AG04449 (cell line): Measurements from ENCODE around the gene CFAP46.

ENCODE experiments used
- CTCF ChIA-PET: fragments of 350-600 bp; formaldehyde crosslinking; extraction: SDS; loops from one replicate; lab custom pipeline; 2021; ENCODE audit warnings: antibody characterized with exemption; lab: Yijun Ruan, JAX
- POLR2A ChIA-PET: fragments of 400-600, 350-600 bp; formaldehyde crosslinking; extraction: SDS; loops from one replicate; lab custom pipeline; 2020; ENCODE audit warnings: antibody characterized with exemption, inconsistent platforms; lab: Yijun Ruan, JAX
- DNase-seq: peaks from one replicate; pipeline ENCODE4 v3.0.0-alpha.2; 2010; ENCODE audit warnings: low read depth, low spot score
- H3K4me3 ChIP-seq: 2 replicates; pipeline ENCODE4 v1.5.1; 2011; ENCODE audit warnings: low read depth, mild to moderate bottlenecking, control low read depth, low read length
- TF ChIP-seq, protein P1 (sequence below): IDR thresholded peaks from one replicate; pipeline ENCODE4 v1.5.1; 2011; ENCODE audit warnings: mild to moderate bottlenecking, moderate library complexity, low read length, control low read depth, inconsistent platforms; ENCODE audit not compliant: insufficient read depth; ENCODE audit errors: missing control alignments

Gene CFAP46

DNA sequence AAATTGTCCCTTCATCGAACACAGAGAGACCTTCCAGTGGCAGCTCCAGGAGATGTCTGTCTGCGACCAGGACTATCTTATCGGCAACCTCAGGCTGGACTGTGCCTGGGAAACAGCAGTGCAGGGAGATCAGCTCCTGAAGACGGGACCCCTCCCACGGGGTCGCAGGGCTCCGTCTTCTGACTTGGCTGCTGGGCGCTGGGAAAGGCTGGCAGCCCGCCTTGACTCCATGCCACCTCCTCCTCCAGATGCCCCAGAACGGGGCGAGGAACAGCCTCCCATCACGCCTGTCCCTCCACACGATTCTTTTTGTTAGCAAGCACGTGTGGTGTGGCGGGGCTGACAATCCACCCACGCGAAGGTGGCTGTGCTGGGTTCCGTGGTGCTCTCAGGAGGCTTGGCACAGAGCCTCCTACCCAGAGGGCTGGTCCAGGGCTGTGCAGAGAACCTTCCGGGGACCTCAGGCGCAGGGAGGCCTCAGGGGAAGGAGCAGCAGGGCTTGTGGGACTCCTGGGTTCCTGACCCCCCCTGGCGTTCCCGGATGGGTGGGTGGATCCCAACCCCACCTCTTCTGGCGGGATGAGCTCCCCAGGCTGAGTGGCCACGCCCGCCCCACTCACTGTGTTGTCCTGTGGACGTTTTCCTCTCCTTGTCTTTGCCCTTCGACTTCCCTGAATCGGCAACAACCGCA is 108.8 kb downstream of the CFAP46 start:
- ChIA-PET CTCF (no interaction called here), POLR2A (no interaction called here)
- no peak for DNase-seq
- no peak overlapping the region for H3K4me3 ChIP-seq
- TF ChIP-seq, protein P1, sequence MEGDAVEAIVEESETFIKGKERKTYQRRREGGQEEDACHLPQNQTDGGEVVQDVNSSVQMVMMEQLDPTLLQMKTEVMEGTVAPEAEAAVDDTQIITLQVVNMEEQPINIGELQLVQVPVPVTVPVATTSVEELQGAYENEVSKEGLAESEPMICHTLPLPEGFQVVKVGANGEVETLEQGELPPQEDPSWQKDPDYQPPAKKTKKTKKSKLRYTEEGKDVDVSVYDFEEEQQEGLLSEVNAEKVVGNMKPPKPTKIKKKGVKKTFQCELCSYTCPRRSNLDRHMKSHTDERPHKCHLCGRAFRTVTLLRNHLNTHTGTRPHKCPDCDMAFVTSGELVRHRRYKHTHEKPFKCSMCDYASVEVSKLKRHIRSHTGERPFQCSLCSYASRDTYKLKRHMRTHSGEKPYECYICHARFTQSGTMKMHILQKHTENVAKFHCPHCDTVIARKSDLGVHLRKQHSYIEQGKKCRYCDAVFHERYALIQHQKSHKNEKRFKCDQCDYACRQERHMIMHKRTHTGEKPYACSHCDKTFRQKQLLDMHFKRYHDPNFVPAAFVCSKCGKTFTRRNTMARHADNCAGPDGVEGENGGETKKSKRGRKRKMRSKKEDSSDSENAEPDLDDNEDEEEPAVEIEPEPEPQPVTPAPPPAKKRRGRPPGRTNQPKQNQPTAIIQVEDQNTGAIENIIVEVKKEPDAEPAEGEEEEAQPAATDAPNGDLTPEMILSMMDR, result no peak

DNA sequence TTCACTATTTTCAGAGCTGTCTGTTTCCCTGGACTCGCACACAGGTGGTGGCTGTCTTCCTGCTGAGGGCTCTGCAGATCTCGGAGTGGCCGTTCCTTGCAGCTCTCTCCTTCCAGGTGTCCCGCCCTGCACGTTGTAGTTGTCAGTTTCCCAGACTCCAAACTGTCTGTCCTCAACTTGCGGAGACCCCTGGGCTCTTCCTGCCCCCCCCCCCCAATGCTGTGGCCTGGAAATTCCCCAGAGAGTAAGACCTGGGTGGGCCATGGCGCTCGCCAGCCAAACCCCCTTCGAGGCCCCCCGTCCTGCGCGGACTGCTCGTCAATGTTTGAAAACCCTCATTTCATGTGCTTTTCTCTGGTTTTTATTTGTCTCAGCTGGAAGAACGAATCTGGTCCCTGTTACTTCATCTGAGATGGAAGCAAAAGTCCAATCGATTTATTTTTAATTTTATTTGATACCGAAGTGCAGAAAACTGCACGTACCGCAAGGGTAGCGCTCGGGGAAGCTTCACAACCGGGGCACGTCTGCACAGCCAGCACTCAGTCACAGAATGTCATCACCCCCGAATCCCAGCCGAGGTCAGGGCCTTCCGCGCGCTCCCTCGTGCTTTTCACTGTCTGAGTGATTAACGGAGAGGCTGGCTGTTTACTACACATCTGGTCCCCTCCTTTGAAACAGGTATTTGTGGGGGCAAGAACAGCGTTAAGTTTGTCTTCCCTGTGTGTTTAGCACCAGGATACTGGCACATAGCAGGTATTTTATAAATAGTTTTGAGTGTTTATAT is 110.0 kb downstream of the CFAP46 start:
- DNase-seq, result no peak
- POLR2A ChIA-PET, result no interaction called here
- H3K4me3 ChIP-seq, result no peak overlapping the region
- CTCF ChIA-PET, result interaction anchor here (0.6 to 1.4 kb wide), 3 partner anchors 12 to 178 kb away, joined by 3 to 8 read pairs (median 3); no protein-coding TSS in a partner anchor
- TF ChIP-seq, protein P1, result no peak

DNA sequence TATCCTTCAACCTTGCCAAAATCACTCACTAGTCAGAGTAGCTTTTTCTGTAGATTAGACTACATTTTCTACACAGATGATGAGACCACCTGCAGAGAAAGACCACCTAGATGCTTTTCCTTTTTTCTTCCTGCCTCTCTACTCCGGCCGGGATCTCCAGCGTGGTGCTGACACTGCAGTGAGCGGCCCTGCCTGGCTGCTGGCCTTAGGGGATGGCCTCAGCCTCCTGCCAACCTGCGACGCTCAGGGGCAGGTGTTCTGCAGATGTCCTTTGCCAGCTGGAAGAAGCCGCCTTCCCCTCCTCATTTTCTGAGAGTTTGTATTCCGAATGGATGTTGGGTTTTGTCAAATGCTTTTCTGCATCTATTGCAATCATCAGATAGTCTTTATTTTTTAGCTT is 113.0 kb downstream of the CFAP46 start:
- no peak overlapping the region for H3K4me3 ChIP-seq
- CTCF ChIA-PET, result interaction anchor here (0.6 kb wide), 1 partner anchor 28 kb away, joined by 3 read pairs; no protein-coding TSS in a partner anchor
- TF ChIP-seq, protein P1, result no peak
- DNase-seq, result no peak
- POLR2A ChIA-PET, result no interaction called here

DNA sequence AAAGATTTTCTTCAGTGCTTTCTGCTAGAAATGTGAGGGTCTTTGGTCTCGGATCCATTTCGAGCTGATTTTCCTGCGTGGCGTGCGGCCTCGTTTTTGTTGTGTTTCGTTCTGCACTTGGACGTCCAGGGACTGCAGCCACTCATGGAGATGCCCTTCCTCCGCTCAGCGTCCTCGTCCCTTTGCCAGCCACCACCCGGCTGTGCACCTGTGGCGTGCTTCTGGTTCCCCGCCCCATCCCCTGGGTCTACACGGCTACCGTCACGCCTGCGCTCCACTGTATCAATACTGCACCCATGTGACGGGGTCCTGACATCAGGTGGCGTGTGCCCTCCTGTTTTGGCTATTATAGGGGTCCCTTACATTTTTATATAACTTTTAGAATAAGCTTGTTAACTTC is 113.7 kb downstream of the CFAP46 start:
- CTCF ChIA-PET, result interaction anchor here (0.6 kb wide), 1 partner anchor 29 kb away, joined by 3 read pairs; no protein-coding TSS in a partner anchor
- DNase-seq, result no peak
- H3K4me3 ChIP-seq, result no peak overlapping the region
- TF ChIP-seq, protein P1, result no peak
- POLR2A ChIA-PET, result no interaction called here

DNA sequence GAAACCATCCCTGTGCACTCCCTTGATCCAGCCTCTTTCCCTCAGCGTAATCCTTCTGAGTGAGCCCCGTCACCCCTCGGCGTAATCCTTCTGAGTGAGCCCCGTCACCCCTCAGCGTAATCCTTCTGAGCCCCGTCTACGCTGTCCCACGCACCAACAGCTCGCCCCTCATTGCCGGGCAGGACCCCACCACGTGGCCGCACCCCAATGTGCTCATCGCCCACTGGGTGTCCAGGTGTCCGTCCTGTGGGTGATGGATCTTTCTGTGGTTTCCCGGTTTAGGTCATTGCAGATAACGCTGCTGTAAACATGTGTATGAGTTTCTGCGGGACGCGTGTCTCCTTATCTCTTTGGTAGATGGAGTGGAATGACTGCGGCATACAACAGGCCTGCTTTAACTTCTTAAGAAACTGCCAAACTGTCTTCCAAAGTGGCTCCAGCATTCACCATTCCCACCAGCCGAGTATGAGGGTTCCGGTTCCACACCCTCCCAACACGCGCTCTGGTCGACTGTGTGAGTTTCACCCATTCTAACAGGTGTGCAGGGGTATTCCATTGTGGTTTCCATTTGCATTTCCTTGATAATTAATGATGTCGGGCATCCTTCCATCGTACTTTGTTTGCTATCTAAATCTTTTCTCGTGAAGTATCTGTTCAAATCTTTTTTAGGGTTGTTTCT is 114.4 kb downstream of the CFAP46 start:
- no peak overlapping the region for H3K4me3 ChIP-seq
- TF ChIP-seq, protein P1, result no peak
- DNase-seq, result no peak
- ChIA-PET CTCF (no interaction called here), POLR2A (no interaction called here)

DNA sequence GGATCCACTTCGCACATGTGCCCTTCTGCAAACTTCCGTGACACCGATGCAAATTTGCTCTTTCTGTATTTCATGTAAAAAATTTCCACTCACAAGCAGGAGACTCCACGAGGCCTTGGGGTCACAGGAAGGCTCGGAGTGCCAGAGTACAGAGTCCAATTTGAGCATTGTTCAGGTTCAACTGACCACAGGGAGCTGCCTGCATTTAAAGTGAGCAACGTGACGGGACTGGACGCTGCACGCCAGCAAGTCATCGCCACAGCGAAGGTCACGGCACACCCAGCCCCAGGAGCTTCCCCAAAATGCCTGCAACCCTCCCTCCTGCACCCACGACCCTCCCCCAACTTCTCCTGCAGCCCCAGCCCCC is 115.0 kb downstream of the CFAP46 start:
- ChIA-PET CTCF (no interaction called here), POLR2A (no interaction called here)
- TF ChIP-seq, protein P1, result no peak
- DNase-seq, result no peak
- no peak overlapping the region for H3K4me3 ChIP-seq
